AG09319 (cell line): ENCODE measurements around the gene RNF144B.
"Not testable (repeated sequence)": the region's sequence is repeated elsewhere in the genome, so short reads cannot be mapped to it uniquely, and the experiment has no call there.

Experiments
- DNase-seq: peaks from one replicate; pipeline ENCODE4 v3.0.0-alpha.2; 2010; ENCODE audit warnings: low read depth; ENCODE audit errors: extremely low read depth
- CTCF ChIP-seq: IDR thresholded peaks from 2 replicates; pipeline ENCODE4 v1.5.1; 2011; ENCODE audit warnings: low read depth, mild to moderate bottlenecking, inconsistent platforms, low read length, moderate library complexity

The RNF144B gene

GRCh38 chr6:18395856-18396197 lies 8.7 kb downstream of the RNF144B start:
- no peak for TF ChIP-seq CTCF
- no peak for DNase-seq

DNA sequence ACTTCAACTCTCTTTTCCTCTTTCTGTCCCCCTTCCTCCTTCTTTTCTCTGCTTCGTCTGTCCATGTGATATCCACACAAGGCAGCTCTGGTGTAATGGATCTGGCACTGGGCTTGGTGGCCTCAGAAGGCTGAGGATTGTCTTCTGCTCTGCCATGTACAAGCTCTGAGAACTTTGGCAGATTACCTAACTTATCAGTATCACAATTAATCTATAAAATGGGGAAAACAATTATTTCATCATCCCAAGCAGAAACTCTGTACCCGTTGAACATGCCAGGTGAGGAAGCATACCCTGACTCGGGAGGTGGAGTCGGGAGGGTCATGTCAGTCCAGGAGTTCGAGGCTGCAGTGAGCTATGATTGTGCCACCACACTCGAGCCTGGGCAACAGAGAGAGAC lies 10.6 kb downstream of the RNF144B start:
- no peak for DNase-seq
- TF ChIP-seq CTCF: no peak

GRCh38 chr6:18398225-18398624 lies 11.1 kb downstream of the RNF144B start:
- not testable (repeated sequence) for DNase-seq

DNA sequence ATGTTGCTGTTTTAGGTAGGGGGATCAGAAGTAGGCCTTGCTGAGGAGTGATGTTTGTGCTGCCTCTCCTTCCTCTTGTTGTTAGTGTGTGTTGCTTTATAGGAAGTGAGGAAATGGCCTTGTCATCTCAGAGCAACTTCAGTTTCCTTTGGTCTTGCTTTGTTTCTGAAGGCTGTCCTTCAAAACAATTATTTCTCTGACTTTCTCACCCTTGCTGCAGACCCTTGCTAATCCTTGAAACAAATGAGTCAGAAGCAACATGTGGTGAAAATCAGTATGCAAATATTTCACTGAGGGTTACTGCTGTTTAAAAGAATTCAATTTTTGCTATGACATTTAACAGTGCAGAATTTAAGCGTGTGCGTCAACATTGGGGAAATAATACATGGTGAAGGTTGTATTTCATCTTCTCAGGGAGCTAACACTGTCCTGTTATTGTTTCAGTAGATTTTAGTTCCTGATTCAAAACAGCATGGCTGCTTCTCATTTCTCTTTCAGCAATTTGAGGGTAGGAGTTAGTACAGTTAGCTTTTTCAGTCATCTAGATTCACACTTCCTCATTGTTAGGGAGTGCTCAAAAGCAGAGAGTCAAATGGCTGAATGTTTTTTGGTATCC lies 13.8 kb downstream of the RNF144B start:
- no peak for TF ChIP-seq CTCF
- no peak for DNase-seq

GRCh38 chr6:18404965-18405364 lies 17.8 kb downstream of the RNF144B start:
- not testable (repeated sequence) for DNase-seq

DNA sequence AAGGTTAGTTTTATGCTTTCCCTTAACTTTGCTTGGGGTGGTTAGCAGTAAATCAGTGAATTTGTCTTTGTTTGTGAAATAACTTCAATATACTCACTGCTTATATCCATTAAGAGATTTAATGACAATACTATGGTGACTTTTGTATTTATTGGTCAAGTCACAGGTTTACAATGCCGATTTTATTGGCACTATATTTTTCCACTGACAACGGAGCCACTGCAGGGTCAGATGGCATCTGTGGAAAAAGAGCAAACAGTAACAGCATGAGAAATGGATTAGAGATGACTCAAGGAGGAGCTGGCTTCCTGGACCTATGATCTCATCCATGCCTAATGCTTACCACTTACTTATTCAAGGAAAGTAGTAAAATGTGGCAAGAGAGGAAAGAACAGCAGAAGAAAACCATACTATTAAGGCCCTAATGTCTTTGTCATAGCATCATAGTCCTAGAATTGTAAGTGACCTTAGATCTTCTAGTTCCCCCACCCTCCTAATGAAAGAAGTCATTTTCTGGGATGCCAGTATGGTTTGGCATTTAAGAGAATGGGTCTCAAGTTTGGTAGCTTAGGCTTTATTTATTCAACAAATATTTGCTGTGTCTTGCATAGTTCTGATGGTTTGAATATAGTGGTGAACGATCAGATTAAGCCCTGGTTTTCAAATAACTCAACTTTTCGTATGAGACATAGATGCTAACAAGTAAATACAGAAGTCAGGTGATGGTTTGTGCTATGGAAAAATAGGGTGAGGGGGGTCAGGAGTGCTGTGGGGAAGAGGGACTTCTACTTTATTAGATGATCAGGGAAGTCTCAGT lies 18.5 kb downstream of the RNF144B start:
- no peak for TF ChIP-seq CTCF
- peak; percentile 67 for DNase-seq

GRCh38 chr6:18406955-18407749 lies 20.0 kb downstream of the RNF144B start:
- no peak for DNase-seq
- TF ChIP-seq CTCF: no peak

GRCh38 chr6:18409602-18410001 lies 22.5 kb downstream of the RNF144B start:
- DNase-seq: not testable (repeated sequence)
